Measurements from ENCODE around the gene RSPO4. TPM values are rescaled to one million over a fixed set of nuclear protein-coding genes. Genes with fewer than 3 reads are reported as not detected.

The RSPO4 gene
- total RNA-seq, 1 experiment from 2014 or later = not detected

- Histone ChIP-seq H3K4me3 (ENCODE audit: low read depth, low read length, poor library complexity, severe bottlenecking) (no peak overlapping the region), H3K4me1 (ENCODE audit: insufficient read depth, low read length, poor library complexity, severe bottlenecking) (no peaks in the 10 kb centered on the region), H3K27ac (ENCODE audit: low read depth, low read length, poor library complexity, severe bottlenecking) (no peak overlapping the region), H3K9me3 (ENCODE audit: low read depth, low read length, poor library complexity, severe bottlenecking) (no peaks in the 10 kb centered on the region), H3K36me3 (ENCODE audit: insufficient read depth, low read length, poor library complexity, severe bottlenecking) (no peaks in the 10 kb centered on the region), H3K27me3 (replicated peaks; ENCODE audit: insufficient read depth, low read depth, low read length, poor library complexity) (peaks cover 11% of the 10 kb centered on the region)
- no peak for DNase-seq (ENCODE audit: low spot score)
- intact Hi-C loops (cut with micrococcal nuclease; ENCODE audit: unreplicated experiment) = no loop called here
- CTCF ChIA-PET = no interaction called here
- TF ChIP-seq CTCF (conservative IDR thresholded peaks at IDR 0.05; ENCODE audit: low read depth, low read length) = no peak
- TF ChIP-seq EZH2 (IDR thresholded peaks at IDR 0.05; ENCODE audit: borderline replicate concordance, low read depth, low read length, poor library complexity, severe bottlenecking) = no peak
- POLR2A ChIA-PET (ENCODE audit: low non-redundant PET) = no interaction called here
- no TSS peak for BruUV-seq (replicated peaks)
These were observed 79.3 kb downstream of the RSPO4 start for GRCh38 chr20:922781-923180.

- BruUV-seq (replicated peaks) = no TSS peak
- H3K36me3 ChIP-seq (ENCODE audit: insufficient read depth, low read length, poor library complexity, severe bottlenecking) = no peaks in the 10 kb centered on the region
- H3K27me3 ChIP-seq (replicated peaks; ENCODE audit: insufficient read depth, low read depth, low read length, poor library complexity) = peaks cover 3% of the 10 kb centered on the region
- no peak overlapping the region for H3K27ac ChIP-seq (ENCODE audit: low read depth, low read length, poor library complexity, severe bottlenecking)
- TF ChIP-seq EZH2 (IDR thresholded peaks at IDR 0.05; ENCODE audit: borderline replicate concordance, low read depth, low read length, poor library complexity, severe bottlenecking) = no peak
- no peak for TF ChIP-seq CTCF (conservative IDR thresholded peaks at IDR 0.05; ENCODE audit: low read depth, low read length)
- no peaks in the 10 kb centered on the region for H3K4me1 ChIP-seq (ENCODE audit: insufficient read depth, low read length, poor library complexity, severe bottlenecking)
- ChIA-PET CTCF (interaction anchor here (0.6 kb wide), 1 partner anchor 275 kb away, joined by 3 read pairs; no protein-coding TSS in a partner anchor), POLR2A (ENCODE audit: low non-redundant PET) (no interaction called here)
- no peaks in the 10 kb centered on the region for H3K9me3 ChIP-seq (ENCODE audit: low read depth, low read length, poor library complexity, severe bottlenecking)
- DNase-seq (ENCODE audit: low spot score) = no peak
- H3K4me3 ChIP-seq (ENCODE audit: low read depth, low read length, poor library complexity, severe bottlenecking) = no peak overlapping the region
- intact Hi-C loops (cut with micrococcal nuclease; ENCODE audit: unreplicated experiment) = no loop called here
These were observed 81.0 kb downstream of the RSPO4 start for GRCh38 chr20:921068-921467.

- no peak for TF ChIP-seq CTCF (conservative IDR thresholded peaks at IDR 0.05; ENCODE audit: low read depth, low read length)
- TF ChIP-seq EZH2 (IDR thresholded peaks at IDR 0.05; ENCODE audit: borderline replicate concordance, low read depth, low read length, poor library complexity, severe bottlenecking) = no peak
- Histone ChIP-seq H3K27me3 (replicated peaks; ENCODE audit: insufficient read depth, low read depth, low read length, poor library complexity) (peaks cover 3% of the 10 kb centered on the region), H3K4me1 (ENCODE audit: insufficient read depth, low read length, poor library complexity, severe bottlenecking) (no peaks in the 10 kb centered on the region), H3K36me3 (ENCODE audit: insufficient read depth, low read length, poor library complexity, severe bottlenecking) (no peaks in the 10 kb centered on the region), H3K9me3 (ENCODE audit: low read depth, low read length, poor library complexity, severe bottlenecking) (no peaks in the 10 kb centered on the region), H3K27ac (ENCODE audit: low read depth, low read length, poor library complexity, severe bottlenecking) (no peak overlapping the region), H3K4me3 (ENCODE audit: low read depth, low read length, poor library complexity, severe bottlenecking) (no peak overlapping the region)
- intact Hi-C loops (cut with micrococcal nuclease; ENCODE audit: unreplicated experiment) = no loop called here
- DNase-seq (ENCODE audit: low spot score) = no peak
- ChIA-PET POLR2A (ENCODE audit: low non-redundant PET) (no interaction called here), CTCF (interaction anchor here (0.6 kb wide), 1 partner anchor 275 kb away, joined by 3 read pairs; no protein-coding TSS in a partner anchor)
- BruUV-seq (replicated peaks) = no TSS peak
These were observed 81.8 kb downstream of the RSPO4 start for GRCh38 chr20:920311-920710.
